H54 (cell line): ENCODE data around the gene BCAS1.

Experiments used
- DNase-seq: peaks from one replicate; pipeline ENCODE4 v3.0.0; 2011; ENCODE audit warnings: low spot score, mixed read lengths; ENCODE audit not compliant: insufficient read length
- FAIRE-seq: peaks from 3 replicates; lab custom pipeline; 2011; peaks lifted over from hg19 to GRCh38; lab: Jason Lieb, UNC
- POLR2A ChIP-seq: IDR thresholded peaks from 2 replicates; pipeline ENCODE4 v1.6.1; 2011; ENCODE audit warnings: low read depth, mild to moderate bottlenecking, low read length

BCAS1 gene

GRCh38 chr20:54061101-54061881, 9.1 kb downstream of the BCAS1 start:
- DNase-seq (no peak), FAIRE-seq (no peak)
- TF ChIP-seq POLR2A, result no peak

- DNase-seq, result no peak
Observed at GRCh38 chr20:54059691-54060364, 10.6 kb downstream of the BCAS1 start.

DNA sequence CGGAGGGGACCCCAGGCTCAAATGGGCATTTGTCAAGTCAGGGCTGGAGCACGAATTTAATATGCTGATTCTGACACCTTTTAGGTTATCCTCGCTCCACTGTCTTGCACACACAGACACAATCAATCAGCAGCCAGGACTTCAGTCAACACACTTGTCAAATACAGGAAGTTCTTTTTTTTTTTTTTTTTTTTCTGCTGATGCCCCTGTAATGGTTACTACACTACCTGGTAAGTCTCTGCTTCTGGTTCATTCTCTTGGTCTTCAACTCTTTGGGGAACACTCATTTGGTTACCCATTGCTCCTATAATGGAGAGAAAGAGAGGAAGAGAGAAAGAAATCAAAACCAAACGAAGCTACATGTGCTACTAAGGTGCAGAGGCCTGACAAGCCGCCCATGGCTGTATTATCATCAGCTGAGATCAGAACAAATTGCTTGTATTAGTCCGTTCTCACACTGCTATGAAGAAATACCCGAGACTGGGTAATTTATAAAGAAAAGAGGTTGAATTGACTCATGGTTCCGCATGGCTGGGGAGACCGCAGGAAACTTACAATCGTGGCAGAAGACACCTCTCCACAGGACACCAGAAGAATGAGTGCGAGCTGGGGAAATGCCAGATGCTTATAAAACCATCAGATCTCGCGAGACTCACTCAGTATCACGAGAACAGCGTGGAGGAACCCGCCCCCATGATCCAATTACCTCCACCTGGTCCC, 11.8 kb downstream of the BCAS1 start:
- TF ChIP-seq POLR2A, result no peak
- FAIRE-seq, result no peak
- no peak for DNase-seq

More at GRCh38 chr20:54059691-54060364, 10.6 kb downstream of the BCAS1 start:
- FAIRE-seq, result no peak
- TF ChIP-seq POLR2A, result no peak

GRCh38 chr20:54056762-54057639, 13.4 kb downstream of the BCAS1 start:
- FAIRE-seq, result no peak
- TF ChIP-seq POLR2A, result no peak
- DNase-seq, result no peak

GRCh38 chr20:54054516-54054915, 15.9 kb downstream of the BCAS1 start:
- FAIRE-seq, result no peak
- TF ChIP-seq POLR2A, result no peak
- DNase-seq, result no peak

- FAIRE-seq (no peak), DNase-seq (no peak)
- TF ChIP-seq POLR2A, result no peak
Observed at GRCh38 chr20:54051068-54051467, 19.3 kb downstream of the BCAS1 start.

- FAIRE-seq (no peak), DNase-seq (no peak)
- no peak for TF ChIP-seq POLR2A
Observed at GRCh38 chr20:54048891-54049545, 21.4 kb downstream of the BCAS1 start.

DNA sequence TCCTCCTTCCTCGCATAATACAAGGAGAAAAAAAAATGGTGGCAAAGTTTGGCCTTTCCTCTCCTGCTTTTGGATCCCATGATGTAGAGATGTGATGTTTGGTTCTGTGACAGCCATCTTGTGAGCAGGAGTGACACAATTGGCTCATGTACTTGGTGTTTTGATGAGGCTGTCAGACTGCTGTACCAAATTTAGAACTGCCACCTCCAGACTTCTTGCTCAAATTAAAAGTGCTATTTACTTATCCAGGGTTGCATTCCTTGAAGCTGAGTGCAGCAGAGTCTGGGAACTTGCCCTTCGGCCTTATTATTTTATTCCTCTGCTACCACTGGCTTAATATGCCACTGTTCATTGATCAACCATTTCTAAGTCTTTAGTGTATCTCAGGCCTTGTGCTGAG, 21.9 kb downstream of the BCAS1 start:
- FAIRE-seq (no peak), DNase-seq (no peak)
- no peak for TF ChIP-seq POLR2A

DNA sequence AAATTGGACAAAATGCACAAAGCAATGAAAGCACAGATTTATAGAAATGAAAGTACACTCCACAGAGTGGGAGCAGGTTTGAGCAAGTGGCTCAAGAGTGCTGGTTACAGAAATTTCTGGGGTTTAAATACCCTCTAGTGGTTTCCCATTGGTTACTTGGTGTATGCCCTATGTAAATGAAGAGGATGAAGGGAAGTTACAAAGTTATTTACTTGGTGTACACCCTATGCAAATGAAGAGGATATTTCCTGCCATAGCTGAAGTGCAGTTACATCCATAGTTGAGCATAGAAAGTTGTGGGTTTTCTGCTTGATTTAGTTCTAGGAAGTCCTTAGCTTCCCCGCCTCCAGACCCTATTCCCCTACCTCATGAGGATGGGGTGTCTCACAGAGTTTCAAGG, 22.7 kb downstream of the BCAS1 start:
- DNase-seq, result no peak
- FAIRE-seq, result no peak
- no peak for TF ChIP-seq POLR2A

DNA sequence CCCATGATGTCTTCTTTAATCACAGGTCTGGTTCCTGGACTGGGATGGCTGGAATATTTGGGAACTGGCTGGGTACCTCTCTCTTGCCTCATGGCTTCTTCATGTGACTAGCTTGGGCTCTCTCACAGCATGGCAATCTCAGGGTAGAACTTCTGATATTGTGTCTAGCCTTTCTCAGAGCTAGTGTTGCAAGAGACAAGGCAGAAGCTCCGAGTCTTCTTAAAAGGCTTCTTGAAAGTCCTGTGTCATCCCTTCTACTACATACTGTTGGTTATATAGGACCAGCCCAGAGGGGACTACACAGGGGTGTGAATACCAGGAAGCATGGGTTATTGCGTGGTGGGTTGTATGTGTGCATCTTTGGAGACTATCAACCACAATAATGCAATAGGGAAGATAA, 23.3 kb downstream of the BCAS1 start:
- FAIRE-seq (no peak), DNase-seq (no peak)
- no peak for TF ChIP-seq POLR2A

GRCh38 chr20:54044156-54044555, 26.2 kb downstream of the BCAS1 start:
- DNase-seq (no peak), FAIRE-seq (no peak)
- TF ChIP-seq POLR2A, result no peak

- DNase-seq (no peak), FAIRE-seq (no peak)
- no peak for TF ChIP-seq POLR2A
Observed at GRCh38 chr20:54043076-54043967, 27.1 kb downstream of the BCAS1 start.
